GM18909 (cell line): Measurements from ENCODE around the gene UVRAG.
A peak's percentile ranks its signal among the peaks of the same experiment; 100 is the strongest.
"Not testable (repeated sequence)": the region's sequence is repeated elsewhere in the genome, so short reads cannot be mapped to it uniquely, and the experiment has no call there.

Experiments
- ATAC-seq: cut with Tn5 transposase; IDR thresholded peaks from one replicate; pipeline ENCODE4 v1.9.1; 2021; ENCODE audit warnings: mild to moderate bottlenecking; ENCODE audit not compliant: unreplicated experiment, poor library complexity

The UVRAG gene

GRCh38 chr11:75872887-75873416 lies 57.9 kb downstream of the UVRAG start:
- ATAC-seq = peak; percentile 32

- ATAC-seq = peak; percentile 70
These were observed 58.6 kb downstream of the UVRAG start for GRCh38 chr11:75873417-75874221.

- no peak for ATAC-seq
These were observed 59.8 kb downstream of the UVRAG start for GRCh38 chr11:75874684-75875341.

GRCh38 chr11:75877327-75877726 lies 62.3 kb downstream of the UVRAG start:
- not testable (repeated sequence) for ATAC-seq

GRCh38 chr11:75877931-75878330 lies 62.9 kb downstream of the UVRAG start:
- ATAC-seq = not testable (repeated sequence)

GRCh38 chr11:75878933-75879332 lies 63.9 kb downstream of the UVRAG start:
- no peak for ATAC-seq

GRCh38 chr11:75879737-75880136 lies 64.7 kb downstream of the UVRAG start:
- no peak for ATAC-seq

- not testable (repeated sequence) for ATAC-seq
These were observed 65.3 kb downstream of the UVRAG start for GRCh38 chr11:75880343-75880742.

GRCh38 chr11:75884321-75884720 lies 69.3 kb downstream of the UVRAG start:
- no peak for ATAC-seq

- no peak for ATAC-seq
These were observed 73.4 kb downstream of the UVRAG start for GRCh38 chr11:75888416-75888815.

- ATAC-seq = peak; percentile 48
These were observed 77.1 kb downstream of the UVRAG start for GRCh38 chr11:75891947-75892739.

- no peak for ATAC-seq
These were observed 78.2 kb downstream of the UVRAG start for GRCh38 chr11:75893251-75893650.

- no peak for ATAC-seq
These were observed 79.1 kb downstream of the UVRAG start for GRCh38 chr11:75894036-75894585.

- no peak for ATAC-seq
These were observed 81.9 kb downstream of the UVRAG start for GRCh38 chr11:75896843-75897419.

GRCh38 chr11:75898871-75899270 lies 83.9 kb downstream of the UVRAG start:
- no peak for ATAC-seq

- ATAC-seq = no peak
These were observed 84.8 kb downstream of the UVRAG start for GRCh38 chr11:75899806-75900205.

- no peak for ATAC-seq
These were observed 85.8 kb downstream of the UVRAG start for GRCh38 chr11:75900848-75901247.

- ATAC-seq = no peak
These were observed 87.6 kb downstream of the UVRAG start for GRCh38 chr11:75902631-75903030.

- no peak for ATAC-seq
These were observed 88.3 kb downstream of the UVRAG start for GRCh38 chr11:75903276-75903675.

GRCh38 chr11:75905434-75905833 lies 90.4 kb downstream of the UVRAG start:
- no peak for ATAC-seq
